Epithelial cell of prostate (primary cell): Measurements from ENCODE around the gene SPATA32.
"Not testable (repeated sequence)": the region's sequence is repeated elsewhere in the genome, so short reads cannot be mapped to it uniquely, and the experiment has no call there.

Experiments used
- DNase-seq: peaks from one replicate; pipeline ENCODE4 v3.0.0-alpha.2; 2011; ENCODE audit warnings: low read depth, low spot score
- H3K27ac ChIP-seq: fragments of 450-650 bp; 2 replicates; pipeline ENCODE4 v1.5.1; 2017; ENCODE audit warnings: mild to moderate bottlenecking

The SPATA32 gene

GRCh38 chr17:45274033-45274432 is 12.1 kb upstream of the SPATA32 start:
- no peak for DNase-seq
- H3K27ac ChIP-seq = no peak overlapping the region

GRCh38 chr17:45273551-45273957 is 11.7 kb upstream of the SPATA32 start:
- DNase-seq = no peak
- H3K27ac ChIP-seq = no peak overlapping the region

- DNase-seq = no peak
Observed at GRCh38 chr17:45271603-45272002, 9.7 kb upstream of the SPATA32 start.

GRCh38 chr17:45270828-45271418 is 9.0 kb upstream of the SPATA32 start:
- DNase-seq = no peak
- no peak overlapping the region for H3K27ac ChIP-seq

More at GRCh38 chr17:45271603-45272002, 9.7 kb upstream of the SPATA32 start:
- H3K27ac ChIP-seq = no peak overlapping the region

- DNase-seq = no peak
- H3K27ac ChIP-seq = no peak overlapping the region
Observed at GRCh38 chr17:45269912-45270311, 8.0 kb upstream of the SPATA32 start.

GRCh38 chr17:45267436-45268055 is 5.7 kb upstream of the SPATA32 start:
- DNase-seq = no peak
- no peak overlapping the region for H3K27ac ChIP-seq

GRCh38 chr17:45266372-45266926 is 4.6 kb upstream of the SPATA32 start:
- no peak overlapping the region for H3K27ac ChIP-seq
- no peak for DNase-seq

GRCh38 chr17:45265821-45266220 is 3.9 kb upstream of the SPATA32 start:
- DNase-seq = no peak
- no peak overlapping the region for H3K27ac ChIP-seq

- H3K27ac ChIP-seq = no peak overlapping the region
- DNase-seq = no peak
Observed at GRCh38 chr17:45264988-45265387, 3.1 kb upstream of the SPATA32 start.

- no peak for DNase-seq
- no peak overlapping the region for H3K27ac ChIP-seq
Observed at GRCh38 chr17:45264430-45264829, 2.5 kb upstream of the SPATA32 start.

GRCh38 chr17:45263477-45263860 is 1.6 kb upstream of the SPATA32 start:
- H3K27ac ChIP-seq = no peak overlapping the region
- no peak for DNase-seq

- H3K27ac ChIP-seq = no peak overlapping the region
- DNase-seq = no peak
Observed at GRCh38 chr17:45262516-45263476, 902 bp upstream of the SPATA32 start.

- H3K27ac ChIP-seq = no peak overlapping the region
- no peak for DNase-seq
Observed at GRCh38 chr17:45260204-45260783, 1.6 kb downstream of the SPATA32 start.

- H3K27ac ChIP-seq = no peak overlapping the region
- no peak for DNase-seq
Observed at GRCh38 chr17:45258981-45259380, 2.9 kb downstream of the SPATA32 start.

GRCh38 chr17:45257115-45257514 is 4.8 kb downstream of the SPATA32 start:
- H3K27ac ChIP-seq = no peak overlapping the region
- DNase-seq = no peak

GRCh38 chr17:45256114-45256966 is 5.6 kb downstream of the SPATA32 start:
- no peak overlapping the region for H3K27ac ChIP-seq
- no peak for DNase-seq

- no peak overlapping the region for H3K27ac ChIP-seq
- DNase-seq = no peak
Observed at GRCh38 chr17:45255358-45255757, 6.5 kb downstream of the SPATA32 start.

- H3K27ac ChIP-seq = no peak overlapping the region
- no peak for DNase-seq
Observed at GRCh38 chr17:45253879-45254278, 8.0 kb downstream of the SPATA32 start.

GRCh38 chr17:45253237-45253636 is 8.7 kb downstream of the SPATA32 start:
- DNase-seq, H3K27ac ChIP-seq: not testable (repeated sequence)

GRCh38 chr17:45251931-45252330 is 10.0 kb downstream of the SPATA32 start:
- DNase-seq = no peak
- H3K27ac ChIP-seq = no peak overlapping the region
